K562 (cell line): ENCODE data around the gene TPRG1L. TPM values are rescaled to one million over a fixed set of nuclear protein-coding genes. Genes with fewer than 3 reads are reported as not detected.
"Not testable (repeated sequence)": the region's sequence is repeated elsewhere in the genome, so short reads cannot be mapped to it uniquely, and the experiment has no call there.

Source experiments
- ATAC-seq: fragments of 200-7000 bp; cut with Tn5 transposase; 3 replicates; pipeline ENCODE4 v1.9.1; 2020; ENCODE audit warnings: moderate library complexity
- BruUV-seq: library from RNA; stranded (reverse); fragments of 400-500 nt; replicated peaks from 2 replicates; lab custom pipeline; 2021; lab: Mats Ljungman, UMichigan
- CTCF ChIA-PET: fragments of 300-600 bp; formaldehyde crosslinking; extraction: SDS; loops from one replicate; lab custom pipeline; 2021; ENCODE audit warnings: low intra/inter-chr PET ratio; lab: Yijun Ruan, JAX
- POLR2A ChIA-PET: fragments of 300-600, 350-650 bp; sonication (Branson Sonifier 250); formaldehyde crosslinking; extraction: SDS; loops from one replicate; lab custom pipeline; 2021; ENCODE audit warnings: antibody characterized with exemption, inconsistent platforms; lab: Yijun Ruan, JAX
- DNase-seq, 4 experiments: peaks; one replicate each; pipeline versions ENCODE4 v3.0.0 to v3.0.0-alpha.2; 2011 to 2018; ENCODE audit warnings: low spot score in 3 of 4, mixed read lengths in 3 of 4; ENCODE audit errors: extremely low read depth in 1 of 4
- FAIRE-seq: peaks from 2 replicates; lab custom pipeline; 2011; peaks lifted over from hg19 to GRCh38; lab: Jason Lieb, UNC
- H2AFZ ChIP-seq: 2 replicates; pipeline ENCODE4 v1.6.0; 2011; ENCODE audit warnings: low read depth, low read length, control low read depth, inconsistent platforms
- H3K27ac ChIP-seq: fragments of 200-600 bp; 3 replicates; pipeline ENCODE4 v1.8.0; 2011; ENCODE audit warnings: low read depth, mild to moderate bottlenecking, control low read depth, inconsistent platforms, low read length, moderate library complexity, mixed read lengths; ENCODE audit errors: extremely low read depth
- H3K27me3 ChIP-seq, 2 experiments: fragments of 300-600 bp in 1 of 2; 2 replicates in 1 of 2; 3 replicates in 1 of 2; pipeline versions ENCODE4 v1.6.0 to v1.8.0; 2011; ENCODE audit warnings: inconsistent platforms in 2 of 2, low read length in 2 of 2, mild to moderate bottlenecking in 1 of 2, mixed read lengths in 1 of 2, moderate library complexity in 1 of 2; ENCODE audit not compliant: control insufficient read depth in 2 of 2, insufficient read depth in 2 of 2
- H3K36me3 ChIP-seq: fragments of 300-600 bp; 3 replicates; pipeline ENCODE4 v1.8.0; 2011; ENCODE audit warnings: mild to moderate bottlenecking, low read length, inconsistent platforms; ENCODE audit not compliant: control insufficient read depth, insufficient read depth
- H3K4me1 ChIP-seq, 2 experiments: fragments of 200-600 bp in 1 of 2; replicated peaks in 1 of 2; 2 replicates in 1 of 2; 3 replicates in 1 of 2; pipeline versions ENCODE4 v1.5.1 to v1.8.0; 2011; ENCODE audit warnings: inconsistent platforms in 2 of 2, low read length in 2 of 2, mild to moderate bottlenecking in 1 of 2, mixed read lengths in 1 of 2, moderate library complexity in 1 of 2; ENCODE audit not compliant: control insufficient read depth in 2 of 2, insufficient read depth in 2 of 2
- H3K4me2 ChIP-seq: 2 replicates; pipeline ENCODE4 v1.6.1; 2011; ENCODE audit warnings: low read length, control low read depth, inconsistent platforms, mixed read lengths; ENCODE audit not compliant: insufficient read depth
- H3K4me3 ChIP-seq: fragments of 200-600 bp; sonication (generic), shearing (Covaris generic); 2 replicates; pipeline ENCODE4 v1.5.1; 2016; ENCODE audit warnings: control low read depth, inconsistent platforms
- H3K79me2 ChIP-seq: fragments of 200-600 bp; 3 replicates; pipeline ENCODE4 v1.8.0; 2011; ENCODE audit warnings: low read length, inconsistent platforms; ENCODE audit not compliant: control insufficient read depth, insufficient read depth
- H3K9ac ChIP-seq, 2 experiments: 2 replicates each; pipeline versions ENCODE4 v1.6.0 to v1.6.1; 2011; ENCODE audit warnings: low read depth in 2 of 2, low read length in 2 of 2, control low read depth in 1 of 2, inconsistent platforms in 1 of 2, mild to moderate bottlenecking in 1 of 2, mixed read lengths in 1 of 2; ENCODE audit not compliant: insufficient read depth in 1 of 2
- H3K9me1 ChIP-seq: one replicate; pipeline ENCODE4 v1.6.0; 2011; ENCODE audit warnings: inconsistent platforms, mild to moderate bottlenecking, low read length, moderate library complexity; ENCODE audit not compliant: control insufficient read depth, insufficient read depth
- H3K9me3 ChIP-seq: replicated peaks from 2 replicates; pipeline ENCODE4 v1.5.1; 2011; ENCODE audit warnings: low read depth, low read length, inconsistent platforms; ENCODE audit not compliant: control insufficient read depth, insufficient read depth
- H4K20me1 ChIP-seq: replicated peaks from 2 replicates; pipeline ENCODE4 v1.6.1; 2011; ENCODE audit warnings: low read length, inconsistent platforms, mixed read lengths; ENCODE audit not compliant: control insufficient read depth, insufficient read depth
- EGR1 ChIP-seq: fragments of 450-650 bp; conservative IDR thresholded peaks from 2 replicates; pipeline ENCODE4 v1.6.1; 2017; ENCODE audit warnings: mild to moderate bottlenecking
- NFIX ChIP-seq: fragments of 250-450 bp; sonication (Bioruptor Pico); IDR thresholded peaks from 2 replicates; pipeline ENCODE4 v1.4.0; 2020; ENCODE audit warnings: low read depth, mild to moderate bottlenecking, moderate library complexity
- STAT5A ChIP-seq: IDR thresholded peaks from 2 replicates; pipeline ENCODE4 v1.6.1; 2012; ENCODE audit warnings: low read length, inconsistent platforms, borderline replicate concordance
- ZNF76 ChIP-seq: fragments of 250-450 bp; sonication (Bioruptor Pico); IDR thresholded peaks from 2 replicates; pipeline ENCODE4 v1.4.0; 2020; ENCODE audit warnings: mild to moderate bottlenecking, moderate library complexity, borderline replicate concordance
- WGBS: fragments of 100-300 bp; shearing (Covaris generic); methylation state at CpG from one replicate; pipeline ENCODE4 v1.1.6; 2016; ENCODE audit warnings: low coverage, mixed read lengths; ENCODE audit not compliant: insufficient coverage; ENCODE audit errors: missing lambda C conversion rate; 5-methylcytosine and 5-hydroxymethylcytosine counted together
- in situ Hi-C: fragments of 300-500 bp; cut with MboI; formaldehyde crosslinking; loops from 4 replicates; pipeline ENCODE4 v1.15.0; 2018; ENCODE audit warnings: inconsistent platforms, mixed read lengths
- intact Hi-C: fragments of 100-400 bp; cut with micrococcal nuclease; formaldehyde crosslinking; loops from 2 replicates; pipeline ENCODE4 v1.14.2; 2022
- polyA plus RNA-seq, 8 experiments: library from polyadenylated mRNA; depleted of rRNA in 4 of 8; stranded (reverse) in 5 of 8; unstranded in 3 of 8; fragments of >200 nt; fragmentation: Nextera tagmentation in 2 of 8; fragmentation: Illumina TruSeq in 1 of 8; extraction: Ambion mirVana in 2 of 8; extraction: Trizol in 1 of 8; gene quantifications; 2 replicates each; pipeline versions ENCODE4 v1.2.1 to v1.2.3, GENCODE V29; 2011 to 2014; ENCODE audit warnings: inconsistent platforms in 1 of 8, missing spikeins in 1 of 8
- total RNA-seq, 7 experiments: library from RNA; depleted of rRNA in 6 of 7; stranded (reverse); fragments of >200 nt in 6 of 7; fragmentation: Illumina TruSeq in 2 of 7; extraction: Trizol in 2 of 7; gene quantifications; 2 replicates each; pipeline versions ENCODE4 v1.2.1 to v1.2.3, GENCODE V29; 2011 to 2021; ENCODE audit warnings: low replicate concordance in 1 of 7
- TF ChIP-seq, protein P1 (sequence below): sonication (generic); formaldehyde crosslinking; IDR thresholded peaks from 2 replicates; pipeline ENCODE4 v1.9.0; 2022; ENCODE audit warnings: mild to moderate bottlenecking, missing genetic modification reagents

TPRG1L gene
- total and polyA plus RNA-seq, 9 of the 15 experiments (the other 6 are each of a cell fraction or from before 2014, with no cell fraction given) = 1.6 to 11.0 (median 6.2) TPM

DNA sequence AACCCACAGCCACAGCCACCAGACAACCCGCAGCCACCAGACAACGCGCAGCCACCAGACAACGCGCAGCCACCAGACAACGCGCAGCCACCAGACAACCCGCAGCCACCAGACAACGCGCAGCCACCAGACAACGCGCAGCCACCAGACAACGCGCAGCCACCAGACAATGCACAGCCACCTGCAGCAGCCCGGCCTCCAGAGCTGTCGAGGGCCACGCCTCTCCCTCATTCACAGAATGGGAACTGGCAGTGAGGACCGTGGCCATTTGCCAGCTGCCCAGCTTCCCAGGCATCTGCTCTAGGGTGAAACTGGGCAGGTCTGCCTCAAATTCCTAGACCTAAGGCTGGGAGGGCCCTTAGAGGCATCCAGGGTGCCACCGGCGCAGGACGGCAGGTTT, 41.1 kb upstream of the TPRG1L start:
- DNase-seq, in situ Hi-C loops, H3K36me3 ChIP-seq, FAIRE-seq, CTCF ChIA-PET, H3K9me3 ChIP-seq, H2AFZ ChIP-seq, H3K27ac ChIP-seq, intact Hi-C loops, H3K9ac ChIP-seq, H3K4me3 ChIP-seq, H4K20me1 ChIP-seq, H3K4me2 ChIP-seq, H3K4me1 ChIP-seq, H3K9me1 ChIP-seq, POLR2A ChIA-PET, H3K79me2 ChIP-seq, BruUV-seq, ATAC-seq: not testable (repeated sequence)
- WGBS = 42% methylated on average over 18 of the region's 21 CpGs
- peaks cover 7 to 20% of the 10 kb centered on the region in 2 experiments; a peak in 3 of 5 replicates for H3K27me3 ChIP-seq

DNA sequence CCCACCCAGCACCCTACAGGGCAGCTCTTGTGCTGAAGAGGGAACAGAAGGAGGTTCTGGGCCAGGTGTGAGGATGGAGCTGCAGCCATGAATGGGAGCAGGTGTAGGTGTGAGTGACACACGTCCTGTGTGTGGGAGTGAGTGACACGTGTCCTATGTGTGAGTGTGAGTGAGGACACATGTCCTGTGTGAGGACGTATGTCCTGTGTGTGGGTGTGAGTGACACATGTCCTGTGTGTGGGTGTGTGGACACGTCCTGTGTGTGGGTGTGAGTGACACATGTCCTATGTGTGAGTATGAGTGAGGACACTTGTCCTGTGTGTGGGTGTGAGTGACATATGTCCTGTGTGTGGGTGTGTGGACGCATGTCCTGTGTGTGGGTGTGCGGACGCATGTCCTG, 39.9 kb upstream of the TPRG1L start:
- Histone ChIP-seq H3K9ac (no peak overlapping the region), H2AFZ (no peak overlapping the region), H3K9me1 (no peaks in the 10 kb centered on the region), H3K27ac (no peak overlapping the region; the same call in 2 of the 3 replicates), H3K9me3 (peaks cover 4% of the 10 kb centered on the region; the same call in 1 of the 2 replicates), H4K20me1 (0 out of 2 replicates have a peak, but pooled peaks cover 5% of the 10 kb centered on the region), H3K4me2 (no peak overlapping the region), H3K36me3 (no peaks in the 10 kb centered on the region), H3K4me3 (no peak overlapping the region), H3K4me1 (no peaks in the 10 kb centered on the region), H3K27me3 (peaks cover 1 to 20% of the 10 kb centered on the region in 2 experiments; a peak in 3 of 5 replicates), H3K79me2 (no peaks in the 10 kb centered on the region)
- TF ChIP-seq, protein P1, sequence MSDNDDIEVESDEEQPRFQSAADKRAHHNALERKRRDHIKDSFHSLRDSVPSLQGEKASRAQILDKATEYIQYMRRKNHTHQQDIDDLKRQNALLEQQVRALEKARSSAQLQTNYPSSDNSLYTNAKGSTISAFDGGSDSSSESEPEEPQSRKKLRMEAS (CRISPR knock-in tag) = 0 out of 2 replicates have a peak, but pooled peaks have one; percentile 23
- TF ChIP-seq ZNF76 (CRISPR knock-in tag) (no peak), EGR1 (peak; percentile 68), NFIX (CRISPR knock-in tag) (no peak), STAT5A (no peak)
- POLR2A ChIA-PET = no interaction called here
- DNase-seq (no peak), FAIRE-seq (no peak), ATAC-seq (no peak)
- intact Hi-C loops = no loop called here
- WGBS = 10% methylated on average over 7 of the region's 7 CpGs
- CTCF ChIA-PET = no interaction called here
- in situ Hi-C loops = no loop called here
- no TSS peak for BruUV-seq
